HL-60/S4 treated with retinoic acid at 250 ng/mL for 4 days and 3 days (cell line): ENCODE results near the gene PRPF19.

Experiments used
- in situ Hi-C: fragments of 300-500 bp; cut with MboI; formaldehyde crosslinking; loops from 2 replicates; pipeline ENCODE4 v1.7.0; 2022; ENCODE audit warnings: low sequenced_read_pairs

The PRPF19 gene

GRCh38 chr11:60924110-60924905, 17.9 kb upstream of the PRPF19 start, which contains the start of gene TMEM132A:
Gene TMEM132A (plus strand): TSS chr11:60924460. CDS start chr11:60924634, 174 bp downstream.
- in situ Hi-C loops: no loop called here

GRCh38 chr11:60923800-60924109, 17.4 kb upstream of the PRPF19 start:
- in situ Hi-C loops: no loop called here

- in situ Hi-C loops: no loop called here
Observed at GRCh38 chr11:60923326-60923725, 16.9 kb upstream of the PRPF19 start.

- in situ Hi-C loops: no loop called here
Observed at GRCh38 chr11:60922906-60923305, 16.5 kb upstream of the PRPF19 start.

GRCh38 chr11:60921777-60922335, 15.5 kb upstream of the PRPF19 start:
- in situ Hi-C loops: no loop called here

GRCh38 chr11:60921259-60921658, 14.9 kb upstream of the PRPF19 start:
- in situ Hi-C loops: no loop called here

GRCh38 chr11:60919956-60920355, 13.6 kb upstream of the PRPF19 start:
- in situ Hi-C loops: no loop called here

GRCh38 chr11:60919320-60919719, 12.9 kb upstream of the PRPF19 start:
- in situ Hi-C loops: no loop called here

GRCh38 chr11:60918939-60919265, 12.5 kb upstream of the PRPF19 start:
- in situ Hi-C loops: no loop called here

- in situ Hi-C loops: no loop called here
Observed at GRCh38 chr11:60918251-60918938, 12.0 kb upstream of the PRPF19 start.

GRCh38 chr11:60917267-60917666, 10.9 kb upstream of the PRPF19 start:
- in situ Hi-C loops: no loop called here

- in situ Hi-C loops: no loop called here
Observed at GRCh38 chr11:60916669-60917206, 10.4 kb upstream of the PRPF19 start.

- in situ Hi-C loops: no loop called here
Observed at GRCh38 chr11:60915248-60915914, 9.0 kb upstream of the PRPF19 start.

GRCh38 chr11:60914633-60915247, 8.4 kb upstream of the PRPF19 start:
- in situ Hi-C loops: no loop called here

- in situ Hi-C loops: no loop called here
Observed at GRCh38 chr11:60913793-60914632, 7.6 kb upstream of the PRPF19 start, which contains the start of gene TMEM109. Gene TMEM109 (plus strand): TSS chr11:60914158. CDS start chr11:60919694, 5,536 bp downstream.

- in situ Hi-C loops: no loop called here
Observed at GRCh38 chr11:60912851-60913528, 6.6 kb upstream of the PRPF19 start.

- in situ Hi-C loops: no loop called here
Observed at GRCh38 chr11:60912223-60912850, 6.0 kb upstream of the PRPF19 start.

GRCh38 chr11:60910711-60911380, 4.5 kb upstream of the PRPF19 start:
- in situ Hi-C loops: no loop called here
